Tibial nerve (tissue), 4 donors: ENCODE data around the gene SESN2. TPM values are rescaled to one million over a fixed set of nuclear protein-coding genes. Genes with fewer than 3 reads are reported as not detected.

Source experiments
- DNase-seq, 2 donors: peaks; one replicate each; pipeline ENCODE4 v3.0.0-alpha.2; 2019; ENCODE audit warnings: low spot score in 2 of 2
- H3K27ac ChIP-seq, 4 donors: fragments of 200-600 bp; sonication (generic) in 3 of 4; one replicate each; pipeline ENCODE4 v1.5.1; 2017 to 2019; ENCODE audit warnings: mild to moderate bottlenecking in 1 of 4
- H3K27me3 ChIP-seq, 2 donors: fragments of 200-600 bp; sonication (generic) in 1 of 2; one replicate each; pipeline versions ENCODE4 v1.5.1 to v1.6.0; 2017 to 2019
- H3K36me3 ChIP-seq, 3 donors: fragments of 200-600 bp; sonication (generic); one replicate each; pipeline ENCODE4 v1.5.1; 2018 to 2019
- H3K4me1 ChIP-seq, 4 donors: fragments of 200-600 bp; sonication (generic) in 3 of 4; one replicate each; pipeline ENCODE4 v1.5.1; 2017 to 2019
- H3K4me3 ChIP-seq, 4 donors: fragments of 200-600 bp; sonication (generic) in 3 of 4; one replicate each; pipeline ENCODE4 v1.5.1; 2017 to 2019; ENCODE audit warnings: mild to moderate bottlenecking in 1 of 4, moderate library complexity in 1 of 4
- H3K9me3 ChIP-seq, 4 donors: fragments of 200-600 bp; sonication (generic) in 3 of 4; one replicate each; pipeline ENCODE4 v1.5.1; 2017 to 2019
- EP300 ChIP-seq, 2 donors: sonication (generic); formaldehyde crosslinking; IDR thresholded peaks; one replicate each; pipeline ENCODE4 v1.6.1; 2017; ENCODE audit warnings: antibody characterized with exemption in 2 of 2, mild to moderate bottlenecking in 1 of 2
- POLR2A ChIP-seq, 2 donors: fragments of 450-650 bp; IDR thresholded peaks; one replicate each; pipeline ENCODE4 v1.6.1; 2017; ENCODE audit warnings: antibody characterized with exemption in 2 of 2, mild to moderate bottlenecking in 2 of 2, moderate library complexity in 2 of 2
- WGBS, 2 donors: methylation state at CpG; one replicate each; pipeline ENCODE4 v1.1.5; 2018; 5-methylcytosine and 5-hydroxymethylcytosine counted together
- total RNA-seq, 4 donors: library from RNA; depleted of rRNA; stranded (reverse); fragments of >200 nt; gene quantifications; one replicate each; pipeline ENCODE4 v1.1.0, GENCODE V29; 2016
- TF ChIP-seq, protein P1 (sequence below), 5 experiments: fragments of 200-600 bp in 3 of 5; fragments of 450-650 bp in 2 of 5; sonication (generic) in 3 of 5; IDR thresholded peaks; one replicate each; pipeline ENCODE4 v1.5.1; 2016 to 2019; ENCODE audit warnings: antibody characterized with exemption in 5 of 5, mild to moderate bottlenecking in 3 of 5, moderate library complexity in 2 of 5

SESN2 gene
- total RNA-seq, 4 donors from 2014 or later = 6.9 to 16.2 (median 8.9) TPM

DNA sequence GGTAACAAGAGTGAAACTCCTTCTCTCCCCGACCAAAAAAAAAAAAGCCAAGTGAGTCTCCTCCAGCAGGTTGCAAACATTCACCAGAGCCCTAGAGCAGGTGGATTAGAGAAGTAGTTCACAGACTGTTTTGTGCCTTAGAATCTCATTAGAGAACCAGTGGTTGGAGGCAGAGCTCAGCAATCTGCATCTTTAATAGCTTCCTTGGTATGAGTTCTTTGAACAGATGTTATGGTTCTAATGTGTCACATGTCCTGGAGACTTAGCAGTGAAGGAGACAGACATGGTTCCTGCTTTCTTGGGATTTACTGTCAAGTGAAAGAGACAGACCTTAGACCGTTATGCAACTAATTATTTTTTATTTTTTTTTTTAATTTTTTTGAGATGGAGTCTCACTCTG, 26.8 kb downstream of the SESN2 start:
- Histone ChIP-seq H3K4me3 (no peak overlapping the region), H3K36me3 (peaks cover 0 to 20% (median 0%) of the 10 kb centered on the region in 3 donors), H3K27ac (no peak overlapping the region), H3K9me3 (no peaks in the 10 kb centered on the region), H3K27me3 (no peaks in the 10 kb centered on the region), H3K4me1 (no peaks in the 10 kb centered on the region)
- no peak for TF ChIP-seq EP300 (IDR thresholded peaks at IDR 0.05)
- no peak for TF ChIP-seq POLR2A (IDR thresholded peaks at IDR 0.05)
- TF ChIP-seq, protein P1, sequence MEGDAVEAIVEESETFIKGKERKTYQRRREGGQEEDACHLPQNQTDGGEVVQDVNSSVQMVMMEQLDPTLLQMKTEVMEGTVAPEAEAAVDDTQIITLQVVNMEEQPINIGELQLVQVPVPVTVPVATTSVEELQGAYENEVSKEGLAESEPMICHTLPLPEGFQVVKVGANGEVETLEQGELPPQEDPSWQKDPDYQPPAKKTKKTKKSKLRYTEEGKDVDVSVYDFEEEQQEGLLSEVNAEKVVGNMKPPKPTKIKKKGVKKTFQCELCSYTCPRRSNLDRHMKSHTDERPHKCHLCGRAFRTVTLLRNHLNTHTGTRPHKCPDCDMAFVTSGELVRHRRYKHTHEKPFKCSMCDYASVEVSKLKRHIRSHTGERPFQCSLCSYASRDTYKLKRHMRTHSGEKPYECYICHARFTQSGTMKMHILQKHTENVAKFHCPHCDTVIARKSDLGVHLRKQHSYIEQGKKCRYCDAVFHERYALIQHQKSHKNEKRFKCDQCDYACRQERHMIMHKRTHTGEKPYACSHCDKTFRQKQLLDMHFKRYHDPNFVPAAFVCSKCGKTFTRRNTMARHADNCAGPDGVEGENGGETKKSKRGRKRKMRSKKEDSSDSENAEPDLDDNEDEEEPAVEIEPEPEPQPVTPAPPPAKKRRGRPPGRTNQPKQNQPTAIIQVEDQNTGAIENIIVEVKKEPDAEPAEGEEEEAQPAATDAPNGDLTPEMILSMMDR (IDR thresholded peaks at IDR 0.05) = no peak
- no peak for DNase-seq
- WGBS, 2 donors = 50 to 52% methylated on average over 2 of the region's 2 CpGs

DNA sequence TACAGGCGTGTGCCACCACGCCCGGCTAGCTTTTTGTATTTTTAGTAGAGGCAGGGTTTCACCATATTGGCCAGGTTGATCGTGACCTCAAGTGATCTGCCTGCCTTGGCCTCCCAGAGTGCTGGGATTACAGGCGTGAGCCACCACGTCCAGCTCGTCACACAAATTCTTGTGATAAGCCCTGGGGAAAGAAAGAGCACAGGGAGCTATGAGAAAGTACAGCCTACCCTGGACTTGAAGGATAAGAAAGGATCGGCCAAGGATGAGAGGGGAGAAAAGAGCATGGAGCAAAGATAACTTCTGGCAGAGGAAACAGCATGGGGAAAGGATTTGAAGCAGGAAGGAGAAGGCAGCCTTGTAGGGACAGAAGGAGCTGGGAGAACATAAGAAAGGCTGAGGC, 29.2 kb downstream of the SESN2 start:
- DNase-seq = no peak
- Histone ChIP-seq H3K27me3 (no peaks in the 10 kb centered on the region), H3K9me3 (no peaks in the 10 kb centered on the region), H3K36me3 (no peaks in the 10 kb centered on the region), H3K4me3 (no peak overlapping the region), H3K27ac (no peak overlapping the region), H3K4me1 (no peaks in the 10 kb centered on the region)
- TF ChIP-seq, protein P1 (IDR thresholded peaks at IDR 0.05) = no peak
- no peak for TF ChIP-seq EP300 (IDR thresholded peaks at IDR 0.05)
- TF ChIP-seq POLR2A (IDR thresholded peaks at IDR 0.05) = no peak
- 90 to 91% methylated on average over 8 of the region's 8 CpGs for WGBS, 2 donors

DNA sequence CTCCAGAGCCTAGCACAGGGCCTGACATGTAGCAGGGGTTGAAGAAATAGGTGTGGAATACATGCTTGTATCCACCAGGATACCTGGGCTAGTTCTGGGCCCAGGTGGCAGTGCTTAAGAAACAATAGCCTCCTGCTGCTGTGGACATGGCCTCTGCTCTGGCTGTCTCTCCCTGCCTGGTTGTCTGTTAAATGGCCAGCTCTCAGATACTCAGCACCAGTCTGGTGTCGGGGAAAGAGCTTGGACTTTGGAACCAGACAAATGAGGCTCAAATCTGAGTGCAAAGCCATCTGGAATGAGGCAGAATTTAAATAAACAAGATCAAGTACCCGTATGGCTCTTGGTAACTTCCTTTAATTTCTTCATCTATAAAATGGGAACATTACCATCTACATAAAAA, 31.5 kb downstream of the SESN2 start:
- Histone ChIP-seq H3K36me3 (no peaks in the 10 kb centered on the region), H3K9me3 (no peaks in the 10 kb centered on the region), H3K27ac (no peak overlapping the region), H3K27me3 (no peaks in the 10 kb centered on the region), H3K4me1 (no peaks in the 10 kb centered on the region), H3K4me3 (no peak overlapping the region)
- TF ChIP-seq EP300 (IDR thresholded peaks at IDR 0.05) (no peak), POLR2A (IDR thresholded peaks at IDR 0.05) (no peak)
- TF ChIP-seq, protein P1 (IDR thresholded peaks at IDR 0.05) = no peak
- DNase-seq = no peak
- WGBS, 2 donors = 82 to 86% methylated on average over 2 of the region's 2 CpGs

DNA sequence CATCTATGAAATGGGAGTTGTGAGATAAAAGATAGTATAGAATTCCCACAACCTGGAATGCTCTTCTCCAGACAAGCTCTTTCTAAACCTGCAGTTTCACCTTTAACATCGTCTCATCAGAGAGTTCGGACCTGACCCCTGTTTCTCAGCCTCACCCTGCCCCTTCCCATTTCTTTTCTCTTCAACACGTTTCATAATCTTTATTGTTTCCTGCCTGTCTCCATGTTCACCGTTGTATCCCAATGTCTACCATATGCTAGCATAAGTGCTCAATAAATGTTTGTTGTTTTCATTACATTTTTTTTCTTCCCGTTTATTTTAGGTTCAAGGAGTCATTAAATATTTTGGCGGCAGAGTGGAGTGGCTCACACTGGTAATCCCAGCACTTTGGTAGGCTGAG, 32.4 kb downstream of the SESN2 start:
- WGBS, 2 donors = 49 to 53% methylated on average over 6 of the region's 6 CpGs
- TF ChIP-seq EP300 (IDR thresholded peaks at IDR 0.05) = no peak
- TF ChIP-seq, protein P1 (IDR thresholded peaks at IDR 0.05) = no peak
- no peak for TF ChIP-seq POLR2A (IDR thresholded peaks at IDR 0.05)

DNA sequence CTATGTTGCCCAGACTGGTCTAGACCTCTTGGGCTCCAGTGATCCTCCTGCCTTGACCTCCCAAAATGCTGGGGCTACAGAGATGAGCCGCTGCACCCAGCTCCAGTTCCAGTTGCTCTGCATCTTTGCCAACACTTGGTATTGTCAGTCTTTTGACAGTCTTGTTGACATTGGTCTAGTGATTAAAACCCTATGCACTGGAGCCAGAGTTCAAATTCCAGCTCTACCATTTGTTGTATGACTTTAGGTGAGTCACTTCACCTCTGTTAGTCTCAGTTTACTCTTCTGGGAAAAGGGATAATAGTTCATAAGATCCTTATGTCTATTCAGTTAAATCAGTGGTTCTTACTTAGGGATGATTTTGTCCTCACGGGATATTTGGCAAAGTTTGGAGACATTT, 36.6 kb downstream of the SESN2 start:
- Histone ChIP-seq H3K36me3 (no peaks in the 10 kb centered on the region), H3K9me3 (no peaks in the 10 kb centered on the region), H3K27ac (no peak overlapping the region), H3K4me1 (peaks cover 0 to 3% (median 0%) of the 10 kb centered on the region in 4 donors), H3K27me3 (no peaks in the 10 kb centered on the region), H3K4me3 (no peak overlapping the region)
- DNase-seq = no peak
- 87% methylated on average over 2 of the region's 2 CpGs for WGBS, 2 donors
- no peak for TF ChIP-seq EP300 (IDR thresholded peaks at IDR 0.05)
- TF ChIP-seq, protein P1 (IDR thresholded peaks at IDR 0.05) = no peak

More for the DNA sequence above, 32.4 kb downstream of the SESN2 start:
- no peak overlapping the region for H3K27ac ChIP-seq
- no peaks in the 10 kb centered on the region for H3K36me3 ChIP-seq
- DNase-seq = no peak
- H3K27me3 ChIP-seq = no peaks in the 10 kb centered on the region
- H3K4me1 ChIP-seq = peaks cover 0 to under 1% (median 0%) of the 10 kb centered on the region in 4 donors
- H3K9me3 ChIP-seq = no peaks in the 10 kb centered on the region
- H3K4me3 ChIP-seq = no peak overlapping the region
